CD4-positive, alpha-beta T cell (primary cell): Measurements from ENCODE around the gene ZFPM1. TPM values are rescaled to one million over a fixed set of nuclear protein-coding genes. Genes with fewer than 3 reads are reported as not detected.

Experiments
- ATAC-seq: fragments of 200-7000 bp; cut with Tn5 transposase; one replicate; pipeline ENCODE4 v1.10.0; 2022; ENCODE audit warnings: mild to moderate bottlenecking; ENCODE audit not compliant: poor library complexity
- CTCF ChIA-PET: fragments of 350-600 bp; sonication (Branson Sonifier 250); formaldehyde crosslinking; loops from one replicate; lab custom pipeline; 2021; ENCODE audit warnings: antibody characterized with exemption, inconsistent platforms; lab: Charles Lee
- POLR2A ChIA-PET: fragments of 350-600 bp; sonication (Branson Sonifier 250); formaldehyde crosslinking; loops from one replicate; lab custom pipeline; 2021; ENCODE audit warnings: antibody characterized with exemption, inconsistent platforms; lab: Charles Lee
- DNase-seq, 14 experiments: peaks; one replicate each; pipeline ENCODE4 v3.0.0-alpha.2; 2013 to 2020; ENCODE audit warnings: mixed read lengths in 2 of 14
- H3K27ac ChIP-seq, 2 donors: one replicate each; pipeline versions ENCODE4 v1.5.1 to v1.7.0; 2013; ENCODE audit warnings: low read length in 2 of 2, low read depth in 1 of 2, mild to moderate bottlenecking in 1 of 2
- H3K27me3 ChIP-seq, 2 experiments: 1 replicate in 1 of 2; 2 replicates in 1 of 2; pipeline versions ENCODE4 v1.6.1 to v1.7.0; 2013; ENCODE audit warnings: low read length in 2 of 2, control low read depth in 1 of 2, mild to moderate bottlenecking in 1 of 2, moderate library complexity in 1 of 2; ENCODE audit not compliant: insufficient read depth in 2 of 2, control insufficient read depth in 1 of 2
- H3K36me3 ChIP-seq: one replicate; pipeline ENCODE4 v1.6.1; 2013; ENCODE audit warnings: low read length, control low read depth; ENCODE audit not compliant: insufficient read depth
- H3K4me1 ChIP-seq: one replicate; pipeline ENCODE4 v1.6.1; 2013; ENCODE audit warnings: low read length, control low read depth; ENCODE audit not compliant: insufficient read depth
- H3K4me3 ChIP-seq: one replicate; pipeline ENCODE4 v1.5.1; 2013; ENCODE audit warnings: mild to moderate bottlenecking, low read length, moderate library complexity
- H3K9me3 ChIP-seq, 2 experiments: 1 replicate in 1 of 2; 2 replicates in 1 of 2; pipeline versions ENCODE4 v1.6.1 to v1.7.0; 2013; ENCODE audit warnings: low read length in 2 of 2, mild to moderate bottlenecking in 2 of 2, control low read depth in 1 of 2, moderate library complexity in 1 of 2; ENCODE audit not compliant: control insufficient read depth in 1 of 2, insufficient read depth in 1 of 2
- H3K27ac Mint-ChIP-seq: one replicate; pipeline ENCODE4 v1.8.0; 2020; ENCODE audit warnings: mixed read lengths
- H3K27me3 Mint-ChIP-seq: one replicate; pipeline ENCODE4 v1.8.0; 2021; ENCODE audit warnings: mixed read lengths
- H3K36me3 Mint-ChIP-seq: one replicate; pipeline ENCODE4 v1.8.0; 2021; ENCODE audit warnings: low read depth, mixed read lengths
- H3K4me1 Mint-ChIP-seq: one replicate; pipeline ENCODE4 v1.8.0; 2021; ENCODE audit warnings: low read depth, mixed read lengths
- H3K4me3 Mint-ChIP-seq: one replicate; pipeline ENCODE4 v1.8.0; 2020; ENCODE audit warnings: mild to moderate bottlenecking, mixed read lengths
- H3K9me3 Mint-ChIP-seq: one replicate; pipeline ENCODE4 v1.8.0; 2020; ENCODE audit warnings: mixed read lengths
- CTCF ChIP-seq: fragments of 200-600 bp; IDR thresholded peaks from one replicate; pipeline ENCODE4 v1.8.0; 2022; ENCODE audit warnings: antibody characterized with exemption, mild to moderate bottlenecking
- intact Hi-C, 2 experiments: fragments of 100-400 bp; cut with DNase I in 1 of 2; cut with micrococcal nuclease in 1 of 2; formaldehyde crosslinking; loops; one replicate each; pipeline versions ENCODE4 v1.15.1 to v1.9.0; 2023 to 2025; cut with DNase I, micrococcal nuclease
- total RNA-seq, 174 experiments: library from RNA in 2 of 174; stranded (reverse) in 2 of 174; gene quantifications; one replicate each; pipeline ENCODE4 v1.2.3 and lab custom pipeline; 2021 to 2026

The ZFPM1 gene
- total RNA-seq, 2 experiments from 2014 or later: 22.8 to 24.2 TPM

GRCh38 chr16:88459366-88460073 is 6.4 kb downstream of the ZFPM1 start:
- H3K9me3 ChIP-seq: no peaks in the 10 kb centered on the region
- H3K27ac ChIP-seq: no peak overlapping the region
- H3K4me1 ChIP-seq: peaks cover 81% of the 10 kb centered on the region
- POLR2A ChIA-PET: interaction anchor here (0.5 kb wide), 1 partner anchor 8 kb away, joined by 3 read pairs; no protein-coding TSS in a partner anchor
- H3K9me3 Mint-ChIP-seq: no peaks in the 10 kb centered on the region
- CTCF ChIA-PET: no interaction called here
- H3K27me3 ChIP-seq: no peaks in the 10 kb centered on the region
- H3K27me3 Mint-ChIP-seq: no peaks in the 10 kb centered on the region
- peaks cover 6% of the 10 kb centered on the region for H3K36me3 Mint-ChIP-seq
- no peak for TF ChIP-seq CTCF
- H3K27ac Mint-ChIP-seq: peak overlapping the region; percentile 61
- H3K36me3 ChIP-seq: no peaks in the 10 kb centered on the region
- peak overlapping the region; percentile 51 for H3K4me3 Mint-ChIP-seq
- intact Hi-C loops: loop anchor here (10.0 kb wide), 2 partner anchors 245 to 1075 kb away; partner anchors contain the start of genes CTU2 (in 1 of the 2), FBXO31 (in 1 of the 2) and RNF166 (in 1 of the 2)
- H3K4me1 Mint-ChIP-seq: peaks cover 32% of the 10 kb centered on the region
- no peak for DNase-seq
- no peak for ATAC-seq
- H3K4me3 ChIP-seq: no peak overlapping the region

GRCh38 chr16:88460496-88461330 is 7.6 kb downstream of the ZFPM1 start:
- H3K9me3 ChIP-seq: no peaks in the 10 kb centered on the region
- no peaks in the 10 kb centered on the region for H3K9me3 Mint-ChIP-seq
- H3K27me3 ChIP-seq: no peaks in the 10 kb centered on the region
- POLR2A ChIA-PET: no interaction called here
- H3K27ac Mint-ChIP-seq: peak overlapping the region; percentile 61
- no peaks in the 10 kb centered on the region for H3K36me3 ChIP-seq
- no peak overlapping the region for H3K27ac ChIP-seq
- H3K4me3 ChIP-seq: no peak overlapping the region
- H3K4me1 ChIP-seq: peaks cover 86% of the 10 kb centered on the region
- CTCF ChIA-PET: no interaction called here
- H3K4me3 Mint-ChIP-seq: no peak overlapping the region
- H3K36me3 Mint-ChIP-seq: no peaks in the 10 kb centered on the region
- TF ChIP-seq CTCF: no peak
- peaks cover 44% of the 10 kb centered on the region for H3K4me1 Mint-ChIP-seq
- intact Hi-C loops: no loop called here
- ATAC-seq: no peak
- peak in 1 of 14 experiments; percentile 55 for DNase-seq
- no peaks in the 10 kb centered on the region for H3K27me3 Mint-ChIP-seq

GRCh38 chr16:88461331-88462269 is 8.5 kb downstream of the ZFPM1 start:
- POLR2A ChIA-PET: no interaction called here
- intact Hi-C loops: no loop called here
- Histone ChIP-seq H3K9me3 (no peaks in the 10 kb centered on the region), H3K27ac (no peak overlapping the region), H3K4me1 (peaks cover 86% of the 10 kb centered on the region), H3K27me3 (no peaks in the 10 kb centered on the region), H3K36me3 (no peaks in the 10 kb centered on the region), H3K4me3 (no peak overlapping the region)
- CTCF ChIA-PET: no interaction called here
- H3K27ac Mint-ChIP-seq: peak overlapping the region; percentile 71
- peaks cover 47% of the 10 kb centered on the region for H3K4me1 Mint-ChIP-seq
- no peaks in the 10 kb centered on the region for H3K27me3 Mint-ChIP-seq
- TF ChIP-seq CTCF: no peak
- no peaks in the 10 kb centered on the region for H3K9me3 Mint-ChIP-seq
- DNase-seq: no peak
- no peak overlapping the region for H3K4me3 Mint-ChIP-seq
- ATAC-seq: no peak
- H3K36me3 Mint-ChIP-seq: no peaks in the 10 kb centered on the region
